HepG2 (cell line): ENCODE results near the gene FARSB. TPM values are rescaled to one million over a fixed set of nuclear protein-coding genes. Genes with fewer than 3 reads are reported as not detected.

Experiments used
- CEBPB ChIP-seq: IDR thresholded peaks from 2 replicates; pipeline ENCODE4 v1.6.1; 2011; ENCODE audit warnings: low read depth, low read length, improper control_type of control experiment, borderline replicate concordance
- EHMT2 ChIP-seq: fragments of 200-600 bp; sonication (generic); IDR thresholded peaks from 2 replicates; pipeline ENCODE4 v1.7.0; 2017; ENCODE audit warnings: antibody characterized with exemption, low read depth, low read length, borderline replicate concordance
- FIP1L1 ChIP-seq: fragments of 200-400 bp; formaldehyde crosslinking; IDR thresholded peaks from 2 replicates; pipeline ENCODE4 v1.6.1; 2018; ENCODE audit warnings: low read depth, mild to moderate bottlenecking, low read length, moderate library complexity, borderline replicate concordance; ENCODE audit not compliant: insufficient read depth
- HNRNPUL1 ChIP-seq: fragments of 200-400 bp; formaldehyde crosslinking; IDR thresholded peaks from 2 replicates; pipeline ENCODE4 v1.6.1; 2017; ENCODE audit warnings: low read depth, mild to moderate bottlenecking, low read length, moderate library complexity
- MAFK ChIP-seq, 2 experiments: IDR thresholded peaks in 1 of 2; conservative IDR thresholded peaks in 1 of 2; 2 replicates each; pipeline ENCODE4 v1.6.1; 2011; ENCODE audit warnings: improper control_type of control experiment in 2 of 2, low read length in 2 of 2
- MZF1 ChIP-seq: sonication (generic); formaldehyde crosslinking; IDR thresholded peaks from 2 replicates; pipeline ENCODE4 v1.8.1; 2023; ENCODE audit warnings: mild to moderate bottlenecking, missing genetic modification reagents, borderline replicate concordance
- NCOA1 ChIP-seq: sonication (generic); formaldehyde crosslinking; IDR thresholded peaks from 2 replicates; pipeline ENCODE4 v1.9.0; 2021; ENCODE audit warnings: missing genetic modification reagents
- NFKBIZ ChIP-seq: IDR thresholded peaks from 2 replicates; pipeline ENCODE4 v1.6.1; 2018; ENCODE audit warnings: missing genetic modification reagents, missing compliant biosample characterization
- RBM39 ChIP-seq: fragments of 200-400 bp; formaldehyde crosslinking; IDR thresholded peaks from one replicate; pipeline ENCODE4 v1.6.1; 2018; ENCODE audit warnings: antibody characterized with exemption, mild to moderate bottlenecking, low read depth, low read length; ENCODE audit not compliant: poor library complexity, severe bottlenecking
- SIX1 ChIP-seq: sonication (generic); formaldehyde crosslinking; IDR thresholded peaks from 2 replicates; pipeline ENCODE4 v1.4.0; 2020; ENCODE audit warnings: missing genetic modification reagents, borderline replicate concordance
- SMC3 ChIP-seq: IDR thresholded peaks from 2 replicates; pipeline ENCODE4 v1.6.1; 2011; ENCODE audit warnings: low read length, improper control_type of control experiment
- TBX2 ChIP-seq: sonication (generic); formaldehyde crosslinking; IDR thresholded peaks from 2 replicates; pipeline ENCODE4 v1.5.0; 2020; ENCODE audit warnings: missing genetic modification reagents, mild to moderate bottlenecking, borderline replicate concordance
- TRIM24 ChIP-seq: sonication (generic); formaldehyde crosslinking; IDR thresholded peaks from 2 replicates; pipeline ENCODE4 v1.8.0; 2022; ENCODE audit warnings: mild to moderate bottlenecking, missing genetic modification reagents
- YEATS4 ChIP-seq: sonication (generic); formaldehyde crosslinking; IDR thresholded peaks from 2 replicates; pipeline ENCODE4 v1.4.0; 2020; ENCODE audit warnings: missing genetic modification reagents, borderline replicate concordance
- ZBTB8A ChIP-seq: sonication (generic); formaldehyde crosslinking; IDR thresholded peaks from 2 replicates; pipeline ENCODE4 v1.4.0; 2020; ENCODE audit warnings: mild to moderate bottlenecking, low read depth, missing genetic modification reagents, borderline replicate concordance
- ZNF430 ChIP-seq: sonication (generic); formaldehyde crosslinking; IDR thresholded peaks from 2 replicates; pipeline ENCODE4 v1.9.0; 2021; ENCODE audit warnings: mild to moderate bottlenecking, missing genetic modification reagents
- ZNF569 ChIP-seq: sonication (generic); formaldehyde crosslinking; IDR thresholded peaks from 2 replicates; pipeline ENCODE4 v1.5.0; 2020; ENCODE audit warnings: mild to moderate bottlenecking, missing genetic modification reagents, moderate library complexity, borderline replicate concordance
- ZNF615 ChIP-seq: sonication (generic); formaldehyde crosslinking; IDR thresholded peaks from 2 replicates; pipeline ENCODE4 v1.5.0; 2020; ENCODE audit warnings: mild to moderate bottlenecking, missing genetic modification reagents, borderline replicate concordance
- ZNF709 ChIP-seq: sonication (generic); formaldehyde crosslinking; IDR thresholded peaks from 2 replicates; pipeline ENCODE4 v1.5.0; 2020; ENCODE audit warnings: mild to moderate bottlenecking, missing genetic modification reagents
- ZNF773 ChIP-seq: sonication (generic); formaldehyde crosslinking; IDR thresholded peaks from 2 replicates; pipeline ENCODE4 v1.4.0; 2020; ENCODE audit warnings: missing genetic modification reagents, borderline replicate concordance
- ZNF841 ChIP-seq: sonication (generic); formaldehyde crosslinking; IDR thresholded peaks from 2 replicates; pipeline ENCODE4 v1.8.1; 2023; ENCODE audit warnings: missing genetic modification reagents, borderline replicate concordance
- ZNF883 ChIP-seq: sonication (generic); formaldehyde crosslinking; IDR thresholded peaks from 2 replicates; pipeline ENCODE4 v1.5.1; 2020; ENCODE audit warnings: mild to moderate bottlenecking, missing genetic modification reagents; ENCODE audit errors: not compliant biosample characterization
- polyA plus RNA-seq, 8 experiments: library from polyadenylated mRNA; depleted of rRNA in 3 of 8; stranded (reverse) in 7 of 8; unstranded in 1 of 8; fragments of >200 nt; fragmentation: Illumina TruSeq in 4 of 8; extraction: Trizol in 4 of 8; gene quantifications; 2 replicates each; pipeline versions ENCODE4 v1.2.1 to v1.2.3, GENCODE V29; 2011 to 2016; ENCODE audit warnings: low read depth in 4 of 8, missing spikeins in 1 of 8, mixed read lengths in 1 of 8; ENCODE audit not compliant: insufficient read depth in 1 of 8
- total RNA-seq, 5 experiments: library from RNA; depleted of rRNA; stranded (reverse); fragments of >200 nt; fragmentation: Illumina TruSeq; extraction: Trizol; gene quantifications; 2 replicates each; pipeline ENCODE4 v1.2.3, GENCODE V29; 2016; ENCODE audit warnings: low read depth in 1 of 5
- TF ChIP-seq, protein P1 (sequence below): sonication (generic); formaldehyde crosslinking; IDR thresholded peaks from 2 replicates; pipeline ENCODE4 v1.4.0; 2020; ENCODE audit warnings: low read depth, missing genetic modification reagents
- TF ChIP-seq, protein P2 (sequence below): fragments of 450-650 bp; IDR thresholded peaks from 2 replicates; pipeline ENCODE4 v1.6.1; 2017; ENCODE audit warnings: mild to moderate bottlenecking
- TF ChIP-seq, protein P3 (sequence below): IDR thresholded peaks from 2 replicates; pipeline ENCODE4 v1.6.1; 2016

The FARSB gene
- total and polyA plus RNA-seq, 2 of the 13 experiments (the other 11 are each of a cell fraction or from before 2014, with no cell fraction given): 23.3 to 45.9 TPM

DNA sequence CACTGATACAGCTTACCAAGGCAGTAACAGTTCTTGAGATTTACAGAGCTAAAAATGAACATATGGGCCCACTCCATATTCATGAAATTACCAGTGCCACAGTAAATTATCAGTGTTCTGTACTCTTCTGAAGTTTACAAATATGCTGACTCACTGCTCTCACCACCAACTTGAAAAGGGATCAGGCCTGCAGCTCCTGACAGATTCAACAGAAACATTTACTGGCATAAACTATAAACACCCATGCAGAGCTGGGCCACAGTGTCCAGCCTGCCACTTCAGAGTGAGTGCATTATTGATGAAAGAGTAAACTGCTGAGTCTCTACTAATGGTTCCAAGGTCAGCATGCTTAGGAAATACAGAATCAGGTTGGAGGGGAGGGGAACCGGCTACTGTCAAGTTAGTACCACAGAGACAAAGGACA, 83.1 kb downstream of the FARSB start (continued):
- no peak for TF ChIP-seq ZNF841 (CRISPR knock-in tag)
- no peak for TF ChIP-seq ZNF883 (CRISPR knock-in tag)
- no peak for TF ChIP-seq ZBTB8A (CRISPR knock-in tag)
- no peak for TF ChIP-seq ZNF773 (CRISPR knock-in tag)
- peak; percentile 88 to 95 for TF ChIP-seq MAFK (conservative IDR thresholded peaks at IDR 0.05 in 1 of 2, IDR thresholded peaks at IDR 0.05 in 1 of 2; ENCODE audit: low read length in 2 of 2)
- TF ChIP-seq RBM39: no peak
- TF ChIP-seq, protein P1, sequence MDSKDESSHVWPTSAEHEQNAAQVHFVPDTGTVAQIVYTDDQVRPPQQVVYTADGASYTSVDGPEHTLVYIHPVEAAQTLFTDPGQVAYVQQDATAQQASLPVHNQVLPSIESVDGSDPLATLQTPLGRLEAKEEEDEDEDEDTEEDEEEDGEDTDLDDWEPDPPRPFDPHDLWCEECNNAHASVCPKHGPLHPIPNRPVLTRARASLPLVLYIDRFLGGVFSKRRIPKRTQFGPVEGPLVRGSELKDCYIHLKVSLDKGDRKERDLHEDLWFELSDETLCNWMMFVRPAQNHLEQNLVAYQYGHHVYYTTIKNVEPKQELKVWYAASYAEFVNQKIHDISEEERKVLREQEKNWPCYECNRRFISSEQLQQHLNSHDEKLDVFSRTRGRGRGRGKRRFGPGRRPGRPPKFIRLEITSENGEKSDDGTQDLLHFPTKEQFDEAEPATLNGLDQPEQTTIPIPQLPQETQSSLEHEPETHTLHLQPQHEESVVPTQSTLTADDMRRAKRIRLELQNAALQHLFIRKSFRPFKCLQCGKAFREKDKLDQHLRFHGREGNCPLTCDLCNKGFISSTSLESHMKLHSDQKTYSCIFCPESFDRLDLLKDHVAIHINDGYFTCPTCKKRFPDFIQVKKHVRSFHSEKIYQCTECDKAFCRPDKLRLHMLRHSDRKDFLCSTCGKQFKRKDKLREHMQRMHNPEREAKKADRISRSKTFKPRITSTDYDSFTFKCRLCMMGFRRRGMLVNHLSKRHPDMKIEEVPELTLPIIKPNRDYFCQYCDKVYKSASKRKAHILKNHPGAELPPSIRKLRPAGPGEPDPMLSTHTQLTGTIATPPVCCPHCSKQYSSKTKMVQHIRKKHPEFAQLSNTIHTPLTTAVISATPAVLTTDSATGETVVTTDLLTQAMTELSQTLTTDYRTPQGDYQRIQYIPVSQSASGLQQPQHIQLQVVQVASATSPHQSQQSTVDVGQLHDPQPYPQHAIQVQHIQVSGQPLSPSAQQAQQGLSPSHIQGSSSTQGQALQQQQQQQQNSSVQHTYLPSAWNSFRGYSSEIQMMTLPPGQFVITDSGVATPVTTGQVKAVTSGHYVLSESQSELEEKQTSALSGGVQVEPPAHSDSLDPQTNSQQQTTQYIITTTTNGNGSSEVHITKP (CRISPR knock-in tag): no peak
- TF ChIP-seq NFKBIZ (CRISPR knock-in tag): no peak
- TF ChIP-seq MZF1 (CRISPR knock-in tag): no peak
- peak; percentile 52; the same call in 1 of the 2 replicates for TF ChIP-seq CEBPB
- TF ChIP-seq, protein P2, sequence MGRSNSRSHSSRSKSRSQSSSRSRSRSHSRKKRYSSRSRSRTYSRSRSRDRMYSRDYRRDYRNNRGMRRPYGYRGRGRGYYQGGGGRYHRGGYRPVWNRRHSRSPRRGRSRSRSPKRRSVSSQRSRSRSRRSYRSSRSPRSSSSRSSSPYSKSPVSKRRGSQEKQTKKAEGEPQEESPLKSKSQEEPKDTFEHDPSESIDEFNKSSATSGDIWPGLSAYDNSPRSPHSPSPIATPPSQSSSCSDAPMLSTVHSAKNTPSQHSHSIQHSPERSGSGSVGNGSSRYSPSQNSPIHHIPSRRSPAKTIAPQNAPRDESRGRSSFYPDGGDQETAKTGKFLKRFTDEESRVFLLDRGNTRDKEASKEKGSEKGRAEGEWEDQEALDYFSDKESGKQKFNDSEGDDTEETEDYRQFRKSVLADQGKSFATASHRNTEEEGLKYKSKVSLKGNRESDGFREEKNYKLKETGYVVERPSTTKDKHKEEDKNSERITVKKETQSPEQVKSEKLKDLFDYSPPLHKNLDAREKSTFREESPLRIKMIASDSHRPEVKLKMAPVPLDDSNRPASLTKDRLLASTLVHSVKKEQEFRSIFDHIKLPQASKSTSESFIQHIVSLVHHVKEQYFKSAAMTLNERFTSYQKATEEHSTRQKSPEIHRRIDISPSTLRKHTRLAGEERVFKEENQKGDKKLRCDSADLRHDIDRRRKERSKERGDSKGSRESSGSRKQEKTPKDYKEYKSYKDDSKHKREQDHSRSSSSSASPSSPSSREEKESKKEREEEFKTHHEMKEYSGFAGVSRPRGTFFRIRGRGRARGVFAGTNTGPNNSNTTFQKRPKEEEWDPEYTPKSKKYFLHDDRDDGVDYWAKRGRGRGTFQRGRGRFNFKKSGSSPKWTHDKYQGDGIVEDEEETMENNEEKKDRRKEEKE: no peak
- TF ChIP-seq EHMT2: no peak
- peak; percentile 57; the same call in 1 of the 2 replicates for TF ChIP-seq TBX2 (CRISPR knock-in tag)
- TF ChIP-seq YEATS4 (CRISPR knock-in tag): no peak
- TF ChIP-seq NCOA1 (CRISPR knock-in tag): no peak
- no peak for TF ChIP-seq ZNF615
- TF ChIP-seq TRIM24 (CRISPR knock-in tag): no peak
- no peak for TF ChIP-seq SIX1 (CRISPR knock-in tag)
- TF ChIP-seq HNRNPUL1: no peak
- TF ChIP-seq, protein P3, sequence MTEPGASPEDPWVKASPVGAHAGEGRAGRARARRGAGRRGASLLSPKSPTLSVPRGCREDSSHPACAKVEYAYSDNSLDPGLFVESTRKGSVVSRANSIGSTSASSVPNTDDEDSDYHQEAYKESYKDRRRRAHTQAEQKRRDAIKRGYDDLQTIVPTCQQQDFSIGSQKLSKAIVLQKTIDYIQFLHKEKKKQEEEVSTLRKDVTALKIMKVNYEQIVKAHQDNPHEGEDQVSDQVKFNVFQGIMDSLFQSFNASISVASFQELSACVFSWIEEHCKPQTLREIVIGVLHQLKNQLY (CRISPR knock-in tag): peak; percentile 49; the same call in 1 of the 2 replicates
- TF ChIP-seq ZNF569 (CRISPR knock-in tag): no peak
- no peak for TF ChIP-seq FIP1L1
- no peak for TF ChIP-seq ZNF430
- no peak for TF ChIP-seq SMC3
- no peak for TF ChIP-seq ZNF709
